Measurements from ENCODE around the gene NHS.

- TF ChIP-seq POLR2AphosphoS5 (IDR thresholded peaks at IDR 0.05) (no peak), CTCF (IDR thresholded peaks at IDR 0.05 in 8 of 11, conservative IDR thresholded peaks at IDR 0.05 in 3 of 11) (no peak), POLR2A (IDR thresholded peaks at IDR 0.05) (no peak)
These were observed 188.1 kb downstream of the NHS start for GRCh38 chrX:17563076-17563475.
